ENCODE results near the gene HOXB4.

The HOXB4 gene

DNA sequence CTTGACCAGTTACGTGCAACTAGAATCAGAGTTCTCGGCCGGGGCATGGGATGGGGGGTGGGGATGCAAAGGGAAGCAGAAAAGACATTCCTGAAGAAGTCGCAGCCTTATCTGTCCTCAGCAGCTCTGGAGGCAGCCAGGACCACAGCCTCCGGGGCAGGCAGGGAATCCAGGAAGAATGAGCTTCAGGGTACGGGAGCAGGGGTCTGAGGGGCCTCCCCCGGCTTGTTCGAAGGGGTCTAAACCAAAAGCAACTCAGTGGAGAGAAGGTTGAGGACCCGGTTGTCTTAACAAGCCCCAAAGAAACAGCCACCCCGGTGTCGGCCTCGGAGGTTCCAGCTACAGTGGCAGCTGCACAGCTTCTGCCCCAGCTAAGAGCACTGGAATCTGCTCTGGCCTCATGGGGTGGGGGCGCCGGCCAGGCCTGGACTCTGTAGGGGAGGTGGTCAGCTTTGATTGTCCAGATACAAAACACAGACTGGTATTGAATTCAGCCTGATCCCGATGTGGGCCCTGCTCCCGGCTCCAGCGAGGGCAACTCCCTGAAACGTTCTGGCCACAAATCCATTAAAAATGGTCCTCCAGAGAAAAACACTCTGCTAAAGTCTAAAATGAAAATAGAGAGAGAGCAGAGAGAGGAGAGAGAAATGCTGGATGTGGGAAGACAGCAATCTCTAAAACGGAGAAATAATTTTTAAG lies 7.7 kb downstream of the HOXB4 start:
- Histone ChIP-seq H3K4me2 (ENCODE audit: low read depth, low read length, poor library complexity, severe bottlenecking) (no peak overlapping the region), H3F3A (ENCODE audit: insufficient read depth) (no peaks in the 10 kb centered on the region), H3K79me2 (ENCODE audit: insufficient read depth, low read length) (no peaks in the 10 kb centered on the region), H3K36me3 (ENCODE audit: low read length) (no peaks in the 10 kb centered on the region), H4K20me1 (ENCODE audit: low read depth, low read length) (no peaks in the 10 kb centered on the region), H3K9ac (ENCODE audit: low read length) (no peak overlapping the region), H3K4me3 (ENCODE audit: insufficient read depth, low read length, poor library complexity, severe bottlenecking) (no peak overlapping the region), H3K27ac (ENCODE audit: low read depth, low read length) (no peak overlapping the region), H3K27me3 (ENCODE audit: low read length) (no peaks in the 10 kb centered on the region), H2AFZ (ENCODE audit: low read depth, low read length, severe bottlenecking) (no peak overlapping the region), H3K9me3 (ENCODE audit: insufficient read depth, low read length) (no peaks in the 10 kb centered on the region), H3K9me2 (replicated peaks; ENCODE audit: insufficient read depth, low read length) (no peaks in the 10 kb centered on the region)
- TF ChIP-seq, protein P1, sequence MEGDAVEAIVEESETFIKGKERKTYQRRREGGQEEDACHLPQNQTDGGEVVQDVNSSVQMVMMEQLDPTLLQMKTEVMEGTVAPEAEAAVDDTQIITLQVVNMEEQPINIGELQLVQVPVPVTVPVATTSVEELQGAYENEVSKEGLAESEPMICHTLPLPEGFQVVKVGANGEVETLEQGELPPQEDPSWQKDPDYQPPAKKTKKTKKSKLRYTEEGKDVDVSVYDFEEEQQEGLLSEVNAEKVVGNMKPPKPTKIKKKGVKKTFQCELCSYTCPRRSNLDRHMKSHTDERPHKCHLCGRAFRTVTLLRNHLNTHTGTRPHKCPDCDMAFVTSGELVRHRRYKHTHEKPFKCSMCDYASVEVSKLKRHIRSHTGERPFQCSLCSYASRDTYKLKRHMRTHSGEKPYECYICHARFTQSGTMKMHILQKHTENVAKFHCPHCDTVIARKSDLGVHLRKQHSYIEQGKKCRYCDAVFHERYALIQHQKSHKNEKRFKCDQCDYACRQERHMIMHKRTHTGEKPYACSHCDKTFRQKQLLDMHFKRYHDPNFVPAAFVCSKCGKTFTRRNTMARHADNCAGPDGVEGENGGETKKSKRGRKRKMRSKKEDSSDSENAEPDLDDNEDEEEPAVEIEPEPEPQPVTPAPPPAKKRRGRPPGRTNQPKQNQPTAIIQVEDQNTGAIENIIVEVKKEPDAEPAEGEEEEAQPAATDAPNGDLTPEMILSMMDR (IDR thresholded peaks at IDR 0.05; ENCODE audit: insufficient read depth, low read length, poor library complexity, severe bottlenecking): no peak
- no peak for TF ChIP-seq EZH2phosphoT487 (conservative IDR thresholded peaks at IDR 0.05; ENCODE audit: low read length)

DNA sequence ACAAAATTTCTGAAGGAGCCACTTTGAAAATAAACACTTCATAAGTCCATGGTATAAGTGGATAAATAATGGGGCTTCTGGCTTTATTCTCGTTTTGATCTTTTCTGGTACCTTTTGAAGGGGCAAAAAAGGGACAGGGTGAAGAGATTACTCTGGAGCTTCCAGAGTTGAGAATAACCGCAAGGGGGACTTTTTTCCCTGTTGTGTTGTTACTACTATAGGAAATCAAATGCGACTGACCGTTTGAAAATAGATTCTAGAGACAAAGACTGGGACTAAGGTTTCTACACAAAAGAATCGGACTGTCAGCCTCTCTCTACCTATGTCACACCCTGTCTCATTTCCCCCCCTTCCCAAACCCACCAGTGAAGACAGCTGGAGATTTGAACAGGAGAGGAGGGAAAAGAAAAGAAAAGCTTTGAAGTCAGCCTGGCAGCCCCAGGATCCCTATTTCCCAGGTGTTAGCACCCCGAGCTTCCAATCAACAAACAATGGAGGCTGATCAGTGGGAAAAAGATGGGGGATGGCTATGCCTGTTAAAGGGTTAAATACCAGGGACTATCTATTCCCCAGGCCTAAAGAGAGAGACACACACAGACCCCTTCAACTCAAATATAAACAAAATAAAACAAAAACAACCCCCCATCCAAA lies 8.4 kb downstream of the HOXB4 start:
- Histone ChIP-seq H3F3A (ENCODE audit: insufficient read depth) (no peaks in the 10 kb centered on the region), H4K20me1 (ENCODE audit: low read depth, low read length) (no peaks in the 10 kb centered on the region), H3K27ac (ENCODE audit: low read depth, low read length) (no peak overlapping the region), H3K4me3 (ENCODE audit: insufficient read depth, low read length, poor library complexity, severe bottlenecking) (no peak overlapping the region), H3K4me2 (ENCODE audit: low read depth, low read length, poor library complexity, severe bottlenecking) (no peak overlapping the region), H3K79me2 (ENCODE audit: insufficient read depth, low read length) (no peaks in the 10 kb centered on the region), H3K36me3 (ENCODE audit: low read length) (no peaks in the 10 kb centered on the region), H2AFZ (ENCODE audit: low read depth, low read length, severe bottlenecking) (no peak overlapping the region), H3K27me3 (ENCODE audit: low read length) (no peaks in the 10 kb centered on the region), H3K9me2 (replicated peaks; ENCODE audit: insufficient read depth, low read length) (no peaks in the 10 kb centered on the region), H3K9me3 (ENCODE audit: insufficient read depth, low read length) (no peaks in the 10 kb centered on the region), H3K9ac (ENCODE audit: low read length) (no peak overlapping the region)
- TF ChIP-seq, protein P1 (IDR thresholded peaks at IDR 0.05; ENCODE audit: insufficient read depth, low read length, poor library complexity, severe bottlenecking): no peak
- no peak for TF ChIP-seq EZH2phosphoT487 (conservative IDR thresholded peaks at IDR 0.05; ENCODE audit: low read length)

DNA sequence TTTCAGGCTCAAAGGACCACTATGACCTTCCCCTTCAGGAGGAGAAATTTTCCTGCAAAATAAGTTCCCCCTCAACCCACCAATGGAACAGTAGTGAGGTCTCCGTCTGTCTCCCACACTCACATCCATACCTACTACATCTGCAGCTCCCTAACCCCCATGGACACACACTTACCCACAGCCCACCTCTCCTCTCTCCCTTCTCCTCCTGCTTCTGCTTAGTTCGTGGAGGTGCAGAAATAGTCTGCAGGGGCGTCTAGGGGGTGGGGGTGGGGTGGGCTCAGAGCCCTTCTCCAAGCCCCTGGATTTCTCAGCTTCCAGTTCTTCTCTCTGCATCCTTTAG lies 8.9 kb downstream of the HOXB4 start:
- no peaks in the 10 kb centered on the region for H3F3A ChIP-seq (ENCODE audit: insufficient read depth)
- H3K4me2 ChIP-seq (ENCODE audit: low read depth, low read length, poor library complexity, severe bottlenecking): no peak overlapping the region
- no peak overlapping the region for H3K4me3 ChIP-seq (ENCODE audit: insufficient read depth, low read length, poor library complexity, severe bottlenecking)
- H3K36me3 ChIP-seq (ENCODE audit: low read length): no peaks in the 10 kb centered on the region
- TF ChIP-seq, protein P1 (IDR thresholded peaks at IDR 0.05; ENCODE audit: insufficient read depth, low read length, poor library complexity, severe bottlenecking): no peak
- TF ChIP-seq EZH2phosphoT487 (conservative IDR thresholded peaks at IDR 0.05; ENCODE audit: low read length): no peak
- no peaks in the 10 kb centered on the region for H4K20me1 ChIP-seq (ENCODE audit: low read depth, low read length)
- no peaks in the 10 kb centered on the region for H3K27me3 ChIP-seq (ENCODE audit: low read length)
- no peaks in the 10 kb centered on the region for H3K9me2 ChIP-seq (replicated peaks; ENCODE audit: insufficient read depth, low read length)
- H3K9me3 ChIP-seq (ENCODE audit: insufficient read depth, low read length): no peaks in the 10 kb centered on the region
- H3K9ac ChIP-seq (ENCODE audit: low read length): no peak overlapping the region
- H2AFZ ChIP-seq (ENCODE audit: low read depth, low read length, severe bottlenecking): no peak overlapping the region
- no peak overlapping the region for H3K27ac ChIP-seq (ENCODE audit: low read depth, low read length)
- no peaks in the 10 kb centered on the region for H3K79me2 ChIP-seq (ENCODE audit: insufficient read depth, low read length)
